ENCODE data around the gene ZNF862. TPM values are rescaled to one million over a fixed set of nuclear protein-coding genes. Genes with fewer than 3 reads are reported as not detected.
A peak's percentile ranks its signal among the peaks of the same experiment; 100 is the strongest.

The ZNF862 gene
- total RNA-seq, 6 donors from 2014 or later, result 7.1 to 31.4 (median 16.7) TPM

- no peak overlapping the region for H3K4me3 ChIP-seq
- WGBS, 2 donors, result 84 to 93% methylated on average over 10 to 15 of the region's 16 CpGs
- peaks cover 0 to 19% (median 8%) of the 10 kb centered on the region in 4 donors for H3K4me1 ChIP-seq
- H3K27ac ChIP-seq, result no peak overlapping the region
- H3K27me3 ChIP-seq, result no peaks in the 10 kb centered on the region
- no peak for ATAC-seq (ENCODE audit: low FRiP score in 2 of 2)
- peaks cover 0 to 9% (median 0%) of the 10 kb centered on the region in 4 donors for H3K36me3 ChIP-seq
- no peak for TF ChIP-seq EP300 (IDR thresholded peaks at IDR 0.05)
- no peak for TF ChIP-seq POLR2A (IDR thresholded peaks at IDR 0.05)
- TF ChIP-seq POLR2AphosphoS5 (IDR thresholded peaks at IDR 0.05), result no peak
- TF ChIP-seq, protein P1, sequence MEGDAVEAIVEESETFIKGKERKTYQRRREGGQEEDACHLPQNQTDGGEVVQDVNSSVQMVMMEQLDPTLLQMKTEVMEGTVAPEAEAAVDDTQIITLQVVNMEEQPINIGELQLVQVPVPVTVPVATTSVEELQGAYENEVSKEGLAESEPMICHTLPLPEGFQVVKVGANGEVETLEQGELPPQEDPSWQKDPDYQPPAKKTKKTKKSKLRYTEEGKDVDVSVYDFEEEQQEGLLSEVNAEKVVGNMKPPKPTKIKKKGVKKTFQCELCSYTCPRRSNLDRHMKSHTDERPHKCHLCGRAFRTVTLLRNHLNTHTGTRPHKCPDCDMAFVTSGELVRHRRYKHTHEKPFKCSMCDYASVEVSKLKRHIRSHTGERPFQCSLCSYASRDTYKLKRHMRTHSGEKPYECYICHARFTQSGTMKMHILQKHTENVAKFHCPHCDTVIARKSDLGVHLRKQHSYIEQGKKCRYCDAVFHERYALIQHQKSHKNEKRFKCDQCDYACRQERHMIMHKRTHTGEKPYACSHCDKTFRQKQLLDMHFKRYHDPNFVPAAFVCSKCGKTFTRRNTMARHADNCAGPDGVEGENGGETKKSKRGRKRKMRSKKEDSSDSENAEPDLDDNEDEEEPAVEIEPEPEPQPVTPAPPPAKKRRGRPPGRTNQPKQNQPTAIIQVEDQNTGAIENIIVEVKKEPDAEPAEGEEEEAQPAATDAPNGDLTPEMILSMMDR (IDR thresholded peaks at IDR 0.05), result no peak
- DNase-seq, result no peak
- no peaks in the 10 kb centered on the region for H3K9me3 ChIP-seq
Observed at GRCh38 chr7:149879766-149880637, 41.8 kb downstream of the ZNF862 start.

- H3K36me3 ChIP-seq, result peaks cover 0 to 9% (median 0%) of the 10 kb centered on the region in 4 donors
- ATAC-seq (ENCODE audit: low FRiP score in 2 of 2) (peak; percentile 6 to 70), DNase-seq (peak in 1 of 2 donors; percentile 85)
- H3K27me3 ChIP-seq, result no peaks in the 10 kb centered on the region
- peaks cover 0 to 19% (median 8%) of the 10 kb centered on the region in 4 donors for H3K4me1 ChIP-seq
- no peak overlapping the region for H3K27ac ChIP-seq
- H3K9me3 ChIP-seq, result no peaks in the 10 kb centered on the region
- H3K4me3 ChIP-seq, result no peak overlapping the region
- TF ChIP-seq EP300 (IDR thresholded peaks at IDR 0.05) (no peak), POLR2AphosphoS5 (IDR thresholded peaks at IDR 0.05) (no peak), POLR2A (IDR thresholded peaks at IDR 0.05) (no peak)
- TF ChIP-seq, protein P1 (IDR thresholded peaks at IDR 0.05), result no peak
- WGBS, 2 donors, result 52 to 65% methylated on average over 9 to 14 of the region's 14 CpGs
Observed at GRCh38 chr7:149880638-149881311, 42.6 kb downstream of the ZNF862 start.

DNA sequence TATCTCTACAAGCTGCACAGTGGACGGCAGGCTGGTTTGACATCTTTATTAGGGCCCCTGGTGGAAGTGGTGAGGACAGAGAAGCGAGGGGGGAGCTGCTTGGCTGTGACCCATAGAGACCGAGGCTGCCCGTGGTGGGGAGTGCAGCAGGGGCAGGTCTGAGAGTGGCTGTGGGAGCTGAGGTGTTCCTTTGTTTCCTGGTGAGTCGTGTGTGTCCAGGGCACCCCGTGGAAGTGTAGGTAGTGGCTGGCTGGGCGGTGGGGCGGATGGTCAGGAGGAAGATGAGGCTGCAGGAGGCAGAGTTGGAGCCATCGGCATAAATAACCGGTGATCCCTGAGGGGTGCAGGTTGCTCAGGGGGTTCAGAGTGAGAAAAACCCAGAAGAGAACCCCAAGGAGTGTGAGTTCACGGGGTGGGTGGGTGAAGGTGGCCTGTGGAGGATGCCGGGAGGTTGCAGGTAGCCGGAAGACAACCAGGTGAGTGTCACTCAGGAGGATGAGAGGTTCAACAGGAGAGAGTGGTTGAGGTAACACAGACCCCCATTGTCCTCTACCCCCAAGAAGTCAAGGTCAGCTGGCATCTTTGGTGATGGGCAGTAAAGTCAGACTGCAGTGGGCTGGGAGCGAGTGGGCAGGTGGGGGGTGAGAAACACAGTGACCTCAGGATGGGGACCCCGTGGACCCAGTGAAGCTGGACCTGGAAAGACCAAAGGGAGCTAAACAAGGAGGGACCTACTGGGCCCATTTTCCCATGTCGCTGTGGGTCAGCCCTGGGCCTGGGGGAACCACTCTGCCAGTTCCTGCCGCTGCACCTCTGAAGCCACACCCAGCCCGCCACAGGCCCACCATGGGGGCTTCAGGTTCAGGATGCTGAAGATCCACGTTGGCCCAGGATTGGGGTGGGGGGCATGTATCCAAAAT, 43.4 kb downstream of the ZNF862 start:
- Histone ChIP-seq H3K36me3 (peaks cover 0 to 4% (median 0%) of the 10 kb centered on the region in 4 donors), H3K27me3 (no peaks in the 10 kb centered on the region), H3K9me3 (no peaks in the 10 kb centered on the region), H3K4me1 (peaks cover 0 to 19% (median 8%) of the 10 kb centered on the region in 4 donors), H3K27ac (no peak overlapping the region), H3K4me3 (no peak overlapping the region)
- DNase-seq (peak in 1 of 2 donors; percentile 17), ATAC-seq (ENCODE audit: low FRiP score in 2 of 2) (no peak)
- TF ChIP-seq, protein P1 (IDR thresholded peaks at IDR 0.05), result no peak
- TF ChIP-seq POLR2AphosphoS5 (IDR thresholded peaks at IDR 0.05) (no peak), EP300 (IDR thresholded peaks at IDR 0.05) (no peak), POLR2A (IDR thresholded peaks at IDR 0.05) (no peak)
- 80 to 81% methylated on average over 19 of the region's 19 CpGs for WGBS, 2 donors

GRCh38 chr7:149882248-149883047, 44.3 kb downstream of the ZNF862 start:
- H3K27ac ChIP-seq, result no peak overlapping the region
- peaks cover 0 to 19% (median 8%) of the 10 kb centered on the region in 4 donors for H3K4me1 ChIP-seq
- WGBS, 2 donors, result 81 to 82% methylated on average over 10 of the region's 11 CpGs
- no peaks in the 10 kb centered on the region for H3K27me3 ChIP-seq
- TF ChIP-seq, protein P1 (IDR thresholded peaks at IDR 0.05), result no peak
- TF ChIP-seq POLR2AphosphoS5 (IDR thresholded peaks at IDR 0.05), result no peak
- no peak for TF ChIP-seq EP300 (IDR thresholded peaks at IDR 0.05)
- peaks cover 0 to 4% (median 0%) of the 10 kb centered on the region in 4 donors for H3K36me3 ChIP-seq
- no peaks in the 10 kb centered on the region for H3K9me3 ChIP-seq
- ATAC-seq (ENCODE audit: low FRiP score in 2 of 2) (no peak), DNase-seq (peak in 1 of 2 donors; percentile 15)
- no peak overlapping the region for H3K4me3 ChIP-seq
